Nephron (organoid): Measurements from ENCODE around the gene TBC1D16.

Source experiments
- H3K27ac Mint-ChIP-seq, 3 experiments: 2 replicates each; pipeline ENCODE4 v1.8.0; 2020; ENCODE audit warnings: mixed read lengths in 3 of 3, mild to moderate bottlenecking in 2 of 3, moderate library complexity in 1 of 3
- H3K27me3 Mint-ChIP-seq: 2 replicates; pipeline ENCODE4 v1.8.0; 2021; ENCODE audit warnings: low read depth, mild to moderate bottlenecking, moderate library complexity, mixed read lengths
- H3K36me3 Mint-ChIP-seq: 2 replicates; pipeline ENCODE4 v1.8.0; 2020; ENCODE audit warnings: low read depth, mixed read lengths
- H3K4me1 Mint-ChIP-seq: 2 replicates; pipeline ENCODE4 v1.8.0; 2020; ENCODE audit warnings: mixed read lengths
- H3K4me3 Mint-ChIP-seq, 3 experiments: 2 replicates each; pipeline ENCODE4 v1.8.0; 2020; ENCODE audit warnings: mild to moderate bottlenecking in 3 of 3, mixed read lengths in 3 of 3, moderate library complexity in 2 of 3
- H3K9me3 Mint-ChIP-seq: 2 replicates; pipeline ENCODE4 v1.8.0; 2020; ENCODE audit warnings: mixed read lengths
- TF ChIP-seq, protein P1 (sequence below), 3 experiments: fragments of 200-600 bp; sonication (generic); IDR thresholded peaks; one replicate each; pipeline ENCODE4 v1.5.0; 2021; ENCODE audit warnings: antibody characterized with exemption in 3 of 3; ENCODE audit not compliant: unreplicated experiment in 3 of 3

TBC1D16 gene

DNA sequence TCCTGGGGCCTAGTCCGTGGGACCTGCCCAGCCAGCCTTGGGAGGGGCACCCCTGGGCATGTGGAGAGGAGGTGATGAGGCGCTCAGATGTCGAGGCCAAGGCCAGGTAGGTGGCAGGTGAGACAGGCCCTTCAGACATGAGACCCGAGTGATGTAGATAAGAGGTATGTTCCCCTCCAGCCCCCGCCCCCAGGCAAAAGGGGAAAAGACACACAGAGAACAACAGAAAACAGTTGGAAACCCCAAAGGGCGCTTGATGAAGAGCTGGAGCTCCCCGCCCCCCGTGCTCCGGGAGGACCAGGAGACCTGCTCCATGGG is 101.1 kb downstream of the TBC1D16 start:
- Mint-ChIP-seq H3K9me3 (no peaks in the 10 kb centered on the region), H3K36me3 (peaks cover 10% of the 10 kb centered on the region), H3K4me3 (no peak overlapping the region), H3K4me1 (peaks cover 23% of the 10 kb centered on the region), H3K27me3 (peaks cover 44% of the 10 kb centered on the region), H3K27ac (peak overlapping the region in 1 of 3 experiments; percentile 75)
- TF ChIP-seq, protein P1, sequence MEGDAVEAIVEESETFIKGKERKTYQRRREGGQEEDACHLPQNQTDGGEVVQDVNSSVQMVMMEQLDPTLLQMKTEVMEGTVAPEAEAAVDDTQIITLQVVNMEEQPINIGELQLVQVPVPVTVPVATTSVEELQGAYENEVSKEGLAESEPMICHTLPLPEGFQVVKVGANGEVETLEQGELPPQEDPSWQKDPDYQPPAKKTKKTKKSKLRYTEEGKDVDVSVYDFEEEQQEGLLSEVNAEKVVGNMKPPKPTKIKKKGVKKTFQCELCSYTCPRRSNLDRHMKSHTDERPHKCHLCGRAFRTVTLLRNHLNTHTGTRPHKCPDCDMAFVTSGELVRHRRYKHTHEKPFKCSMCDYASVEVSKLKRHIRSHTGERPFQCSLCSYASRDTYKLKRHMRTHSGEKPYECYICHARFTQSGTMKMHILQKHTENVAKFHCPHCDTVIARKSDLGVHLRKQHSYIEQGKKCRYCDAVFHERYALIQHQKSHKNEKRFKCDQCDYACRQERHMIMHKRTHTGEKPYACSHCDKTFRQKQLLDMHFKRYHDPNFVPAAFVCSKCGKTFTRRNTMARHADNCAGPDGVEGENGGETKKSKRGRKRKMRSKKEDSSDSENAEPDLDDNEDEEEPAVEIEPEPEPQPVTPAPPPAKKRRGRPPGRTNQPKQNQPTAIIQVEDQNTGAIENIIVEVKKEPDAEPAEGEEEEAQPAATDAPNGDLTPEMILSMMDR (IDR thresholded peaks at IDR 0.05; ENCODE audit: unreplicated experiment in 3 of 3): no peak

DNA sequence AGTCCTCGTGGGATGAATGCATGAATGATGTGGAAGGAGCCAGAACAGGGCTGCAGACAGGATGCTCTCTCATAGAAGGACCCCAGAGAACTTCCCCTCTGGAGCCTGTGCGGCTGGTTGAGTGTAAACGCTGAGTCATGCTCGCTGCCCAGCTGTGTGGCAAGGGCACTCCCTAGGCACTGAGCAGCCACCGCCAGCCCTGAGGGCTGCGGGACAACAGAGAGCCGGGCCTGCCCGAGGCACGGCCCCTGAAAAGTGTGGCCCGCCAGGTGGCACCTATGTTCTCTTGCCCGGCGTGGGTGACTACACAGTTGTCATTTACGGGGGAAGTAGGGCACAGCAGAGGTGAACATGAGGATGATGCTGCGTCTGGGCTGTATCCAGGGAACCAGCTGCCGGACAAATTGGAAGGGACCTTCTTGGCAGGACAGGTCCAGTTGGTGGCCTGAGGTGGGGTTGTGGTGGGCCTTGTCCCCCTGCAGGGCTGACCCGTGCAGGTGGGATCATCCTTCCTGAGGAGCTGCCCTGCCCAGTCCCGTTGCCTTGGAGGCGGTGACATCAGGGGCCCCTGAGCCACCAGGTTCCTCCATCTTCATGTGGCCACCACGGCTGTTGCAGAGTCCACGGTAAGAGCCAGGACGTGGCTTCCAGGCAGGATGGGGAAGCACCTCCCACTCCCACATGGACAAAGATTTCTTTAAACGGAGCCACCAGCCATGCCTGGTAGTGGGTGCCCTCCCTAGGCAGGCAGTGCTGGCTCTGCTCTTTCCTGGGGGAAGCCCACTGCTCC is 101.6 kb downstream of the TBC1D16 start:
- Mint-ChIP-seq H3K9me3 (no peaks in the 10 kb centered on the region), H3K4me3 (no peak overlapping the region), H3K27me3 (peaks cover 49% of the 10 kb centered on the region), H3K27ac (no peak overlapping the region), H3K36me3 (peaks cover 4% of the 10 kb centered on the region), H3K4me1 (peaks cover 23% of the 10 kb centered on the region)
- TF ChIP-seq, protein P1 (IDR thresholded peaks at IDR 0.05; ENCODE audit: unreplicated experiment in 3 of 3): no peak

DNA sequence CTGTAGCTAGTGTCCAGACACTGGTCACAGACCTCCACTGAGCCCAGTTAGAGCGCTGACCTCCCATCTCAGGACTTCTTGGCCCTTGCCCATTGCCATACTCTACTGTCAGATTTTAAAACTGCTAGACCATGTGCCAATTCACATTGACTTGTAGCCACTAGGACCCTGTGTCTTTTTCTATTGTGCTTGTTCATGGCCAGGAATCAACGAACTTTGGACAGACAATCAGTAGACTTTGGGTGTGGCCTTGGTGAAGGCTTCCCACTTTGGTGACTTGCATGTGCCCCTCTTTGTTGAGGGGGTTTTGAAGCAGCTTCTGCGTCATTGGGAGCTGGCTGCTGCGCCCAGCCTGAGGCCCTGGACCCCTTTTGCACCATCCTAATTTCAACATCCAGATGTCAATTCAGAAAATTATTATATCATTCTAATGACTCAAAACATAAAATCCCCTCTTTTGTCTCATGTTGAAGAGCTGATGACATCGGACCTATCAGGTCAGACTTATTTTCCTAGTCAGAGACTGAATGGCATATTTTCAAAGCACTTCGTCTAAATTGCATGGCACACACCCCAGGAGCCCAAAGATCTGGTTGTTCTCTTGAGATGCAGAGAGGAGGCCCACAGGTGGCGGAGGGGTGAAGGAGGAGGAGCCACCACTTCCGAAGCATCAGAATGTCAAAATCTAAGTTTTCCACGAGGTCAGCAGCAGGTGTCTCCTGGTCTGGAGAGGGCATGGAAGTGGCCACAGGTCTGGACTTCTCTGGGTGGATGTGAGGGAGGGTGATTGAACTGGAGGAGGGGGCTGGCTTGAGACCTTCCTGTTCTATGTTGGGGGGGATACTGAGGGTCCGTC is 103.0 kb downstream of the TBC1D16 start:
- Mint-ChIP-seq H3K27ac (no peak overlapping the region), H3K9me3 (no peaks in the 10 kb centered on the region), H3K27me3 (peaks cover 56% of the 10 kb centered on the region), H3K36me3 (no peaks in the 10 kb centered on the region), H3K4me1 (peaks cover 22% of the 10 kb centered on the region), H3K4me3 (peak overlapping the region; percentile 33 to 47 (median 42))
- TF ChIP-seq, protein P1 (IDR thresholded peaks at IDR 0.05; ENCODE audit: unreplicated experiment in 3 of 3): no peak

DNA sequence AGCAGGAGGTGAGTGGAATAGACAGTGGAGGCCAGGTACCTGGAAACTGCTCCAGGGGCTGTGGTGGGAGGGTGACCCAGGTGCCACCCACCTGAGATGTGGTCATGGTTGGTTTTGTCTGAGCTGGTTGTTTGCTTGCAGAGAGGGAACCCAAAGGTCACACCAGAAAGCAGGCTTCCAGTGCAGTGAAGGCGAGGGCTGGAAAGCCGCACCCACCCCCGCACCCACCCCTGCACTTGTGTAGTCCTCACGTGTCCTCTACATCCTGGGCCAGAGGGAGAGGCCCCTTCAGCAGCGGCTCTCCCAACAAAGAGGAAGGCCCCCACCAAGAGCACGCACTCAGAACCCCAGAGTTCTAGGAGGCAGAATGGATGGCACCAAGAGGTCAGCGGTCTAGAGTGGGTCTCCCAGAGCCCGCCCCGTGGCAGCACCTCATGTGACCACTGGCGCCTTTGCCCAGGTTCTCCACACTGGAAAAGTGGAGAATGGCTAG is 103.8 kb downstream of the TBC1D16 start:
- no peaks in the 10 kb centered on the region for H3K36me3 Mint-ChIP-seq
- H3K27me3 Mint-ChIP-seq: peaks cover 57% of the 10 kb centered on the region
- peaks cover 18% of the 10 kb centered on the region for H3K4me1 Mint-ChIP-seq
- no peak overlapping the region for H3K27ac Mint-ChIP-seq
- TF ChIP-seq, protein P1 (IDR thresholded peaks at IDR 0.05; ENCODE audit: unreplicated experiment in 3 of 3): no peak
- H3K9me3 Mint-ChIP-seq: no peaks in the 10 kb centered on the region
- no peak overlapping the region for H3K4me3 Mint-ChIP-seq

DNA sequence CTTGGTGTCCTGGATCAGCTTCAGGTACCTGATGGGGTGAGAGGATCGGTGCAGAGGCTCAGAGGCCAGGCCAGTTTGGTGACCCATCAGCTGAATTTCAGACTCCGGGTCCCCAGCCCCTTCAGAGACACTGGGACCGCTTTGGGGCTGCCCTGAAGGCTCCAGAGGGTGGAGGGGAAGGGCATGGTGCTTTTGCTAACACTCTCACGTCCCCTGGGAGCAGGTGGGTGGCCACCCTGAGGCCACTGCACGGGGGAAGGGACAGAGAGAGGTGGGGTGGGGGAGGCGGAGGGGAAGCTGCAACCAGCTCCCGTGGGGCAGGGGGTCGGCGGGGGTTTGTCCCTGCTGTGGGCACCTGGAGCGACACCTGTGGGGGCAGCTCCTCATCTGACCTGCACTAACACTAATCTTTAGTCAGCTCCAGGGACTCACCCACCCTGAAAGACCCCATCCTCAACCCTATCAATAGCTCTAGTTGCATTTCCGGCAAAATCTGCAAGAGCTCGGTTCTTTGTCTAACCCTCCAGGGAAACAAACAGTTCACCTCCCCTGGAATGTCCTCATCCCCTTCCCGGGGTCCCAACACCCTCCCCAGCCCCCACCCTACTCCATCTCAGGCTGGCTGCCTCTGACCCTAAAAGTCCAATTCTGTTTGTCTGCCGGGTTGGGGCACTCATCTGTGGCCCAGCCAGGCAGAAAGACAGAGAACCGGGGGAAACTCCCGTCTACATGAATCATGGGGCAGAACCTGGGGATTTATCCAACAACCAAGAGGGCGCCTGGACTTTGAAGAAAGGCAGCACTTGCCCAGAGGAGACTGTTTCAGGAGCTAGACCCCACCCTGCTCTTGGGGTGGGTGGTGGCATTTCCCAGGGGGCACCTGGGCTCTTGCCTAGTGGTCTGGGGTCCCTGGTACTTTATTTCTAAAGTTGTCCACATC is 104.5 kb downstream of the TBC1D16 start:
- H3K4me1 Mint-ChIP-seq: peaks cover 18% of the 10 kb centered on the region
- TF ChIP-seq, protein P1 (IDR thresholded peaks at IDR 0.05; ENCODE audit: unreplicated experiment in 3 of 3): no peak
- peak overlapping the region; percentile 32 to 75 (median 62) for H3K4me3 Mint-ChIP-seq
- H3K27me3 Mint-ChIP-seq: peaks cover 58% of the 10 kb centered on the region
- no peak overlapping the region for H3K27ac Mint-ChIP-seq
- H3K9me3 Mint-ChIP-seq: no peaks in the 10 kb centered on the region
- no peaks in the 10 kb centered on the region for H3K36me3 Mint-ChIP-seq
